SU-DHL-6 (cell line): ENCODE measurements around the gene CELA2B.

Experiments
- H2AFZ ChIP-seq: fragments of 200-600 bp; sonication (generic); 2 replicates; pipeline ENCODE4 v1.6.1; 2014; ENCODE audit warnings: low read depth, mild to moderate bottlenecking, moderate library complexity, mixed read lengths, antibody characterized with exemption, low read length; ENCODE audit not compliant: severe bottlenecking
- H3F3A ChIP-seq: fragments of 200-600 bp; shearing (Covaris generic); 2 replicates; pipeline ENCODE4 v1.6.0; 2016; ENCODE audit warnings: antibody characterized with exemption, mild to moderate bottlenecking; ENCODE audit not compliant: insufficient read depth
- H3K27ac ChIP-seq: fragments of 200-600 bp; sonication (generic); 2 replicates; pipeline ENCODE4 v1.5.1; 2016; ENCODE audit warnings: low read depth, mild to moderate bottlenecking, low read length, moderate library complexity, mixed read lengths
- H3K27me3 ChIP-seq: fragments of 200-600 bp; sonication (generic), shearing (Covaris generic); 2 replicates; pipeline ENCODE4 v1.6.0; 2014; ENCODE audit warnings: mild to moderate bottlenecking, low read length
- H3K36me3 ChIP-seq: fragments of 200-600 bp; sonication (generic); 2 replicates; pipeline ENCODE4 v1.6.1; 2014; ENCODE audit warnings: mild to moderate bottlenecking, low read length, mixed read lengths
- H3K4me2 ChIP-seq: fragments of 300-600, 200-600 bp; shearing (Covaris generic), sonication (generic); 2 replicates; pipeline ENCODE4 v1.6.0; 2014; ENCODE audit warnings: low read length, low read depth, mild to moderate bottlenecking; ENCODE audit not compliant: poor library complexity, severe bottlenecking
- H3K4me3 ChIP-seq: fragments of 200-600 bp; sonication (generic); 2 replicates; pipeline ENCODE4 v1.5.1; 2014; ENCODE audit warnings: antibody characterized with exemption, low read length, mild to moderate bottlenecking, mixed read lengths; ENCODE audit not compliant: insufficient read depth, poor library complexity, severe bottlenecking
- H3K79me2 ChIP-seq: fragments of 200-600 bp; sonication (generic); 2 replicates; pipeline ENCODE4 v1.6.1; 2014; ENCODE audit warnings: mild to moderate bottlenecking, low read length, moderate library complexity; ENCODE audit not compliant: insufficient read depth
- H3K9ac ChIP-seq: fragments of 200-600 bp; sonication (generic); 2 replicates; pipeline ENCODE4 v1.7.0; 2014; ENCODE audit warnings: mild to moderate bottlenecking, low read length
- H3K9me2 ChIP-seq: fragments of 200-600 bp; sonication (generic); replicated peaks from 2 replicates; pipeline ENCODE4 v1.6.1; 2014; ENCODE audit warnings: low read length; ENCODE audit not compliant: insufficient read depth
- H3K9me3 ChIP-seq: fragments of 200-600 bp; sonication (generic); 2 replicates; pipeline ENCODE4 v1.6.1; 2014; ENCODE audit warnings: low read length, mixed read lengths; ENCODE audit not compliant: insufficient read depth
- H4K20me1 ChIP-seq: fragments of 200-600 bp; sonication (generic); 2 replicates; pipeline ENCODE4 v1.6.1; 2014; ENCODE audit warnings: low read depth, mild to moderate bottlenecking, antibody characterized with exemption, low read length, moderate library complexity, mixed read lengths
- CTCF ChIP-seq: fragments of 200-600 bp; sonication (generic); IDR thresholded peaks from one replicate; pipeline ENCODE4 v1.5.1; 2017; ENCODE audit warnings: antibody characterized with exemption, mild to moderate bottlenecking, low read length, moderate library complexity; ENCODE audit not compliant: insufficient read depth, poor library complexity, severe bottlenecking
- EZH2phosphoT487 ChIP-seq: fragments of 200-600 bp; sonication (generic), shearing (Covaris generic); conservative IDR thresholded peaks from 2 replicates; pipeline ENCODE4 v1.6.1; 2018; ENCODE audit warnings: mild to moderate bottlenecking, antibody characterized with exemption, low read length, moderate library complexity, mixed read lengths

CELA2B gene

GRCh38 chr1:15526021-15526489, 50.2 kb downstream of the CELA2B start:
- H3K9me3 ChIP-seq, result no peaks in the 10 kb centered on the region
- H3K79me2 ChIP-seq, result peaks cover 10% of the 10 kb centered on the region
- H3F3A ChIP-seq, result peaks cover 12% of the 10 kb centered on the region
- peak overlapping the region; percentile 76 for H2AFZ ChIP-seq
- H3K36me3 ChIP-seq, result no peaks in the 10 kb centered on the region
- peak overlapping the region; percentile 73 for H3K4me3 ChIP-seq
- no peak for TF ChIP-seq EZH2phosphoT487
- TF ChIP-seq CTCF, result no peak
- peak overlapping the region; percentile 89 for H3K4me2 ChIP-seq
- H3K9me2 ChIP-seq, result no peaks in the 10 kb centered on the region
- peak overlapping the region; percentile 54 for H3K9ac ChIP-seq
- H3K27ac ChIP-seq, result peak overlapping the region; percentile 67
- no peaks in the 10 kb centered on the region for H4K20me1 ChIP-seq
- H3K27me3 ChIP-seq, result no peaks in the 10 kb centered on the region

GRCh38 chr1:15526490-15527339, 50.8 kb downstream of the CELA2B start, which contains the start of gene DNAJC16:
TSS of gene DNAJC16 (plus strand) at chr1:15526848. CDS start at chr1:15529106, 2,258 bp downstream.
- TF ChIP-seq CTCF (no peak), EZH2phosphoT487 (no peak)

GRCh38 chr1:15531003-15531402, 55.1 kb downstream of the CELA2B start:
- no peak overlapping the region for H3K9ac ChIP-seq
- no peak overlapping the region for H3K4me3 ChIP-seq
- H3K9me2 ChIP-seq, result no peaks in the 10 kb centered on the region
- no peak overlapping the region for H3K4me2 ChIP-seq
- H3K36me3 ChIP-seq, result no peaks in the 10 kb centered on the region
- peaks cover 2% of the 10 kb centered on the region for H3F3A ChIP-seq
- H3K27ac ChIP-seq, result no peak overlapping the region
- no peak overlapping the region for H2AFZ ChIP-seq
- TF ChIP-seq EZH2phosphoT487, result no peak
- no peak for TF ChIP-seq CTCF
- H3K27me3 ChIP-seq, result no peaks in the 10 kb centered on the region
- peaks cover 10% of the 10 kb centered on the region for H3K79me2 ChIP-seq
- H4K20me1 ChIP-seq, result no peaks in the 10 kb centered on the region
- H3K9me3 ChIP-seq, result no peaks in the 10 kb centered on the region

More at GRCh38 chr1:15526490-15527339, 50.8 kb downstream of the CELA2B start, which contains the start of gene DNAJC16:
- H2AFZ ChIP-seq, result peak within 1 kb of the TSS; percentile 76
- peaks cover 10% of the 10 kb centered on the region for H3K79me2 ChIP-seq
- no peaks in the 10 kb centered on the region for H3K9me3 ChIP-seq
- peak within 1 kb of the TSS; percentile 89 for H3K4me2 ChIP-seq
- H3K27ac ChIP-seq, result peak within 1 kb of the TSS; percentile 67
- peak within 1 kb of the TSS; percentile 73 for H3K4me3 ChIP-seq
- H3F3A ChIP-seq, result peaks cover 12% of the 10 kb centered on the region
- no peaks in the 10 kb centered on the region for H3K36me3 ChIP-seq
- H3K27me3 ChIP-seq, result no peaks in the 10 kb centered on the region
- H4K20me1 ChIP-seq, result no peaks in the 10 kb centered on the region
- H3K9ac ChIP-seq, result peak within 1 kb of the TSS; percentile 69
- no peaks in the 10 kb centered on the region for H3K9me2 ChIP-seq
